GM12878 (cell line): ENCODE data around the gene INCA1. TPM values are rescaled to one million over a fixed set of nuclear protein-coding genes. Genes with fewer than 3 reads are reported as not detected.
A peak's percentile ranks its signal among the peaks of the same experiment; 100 is the strongest.

Experiments used
- ATAC-seq: fragments of 200-7000 bp; cut with Tn5 transposase; 3 replicates; pipeline ENCODE4 v1.9.1; 2020; ENCODE audit warnings: mild to moderate bottlenecking, moderate library complexity
- BruUV-seq: library from RNA; stranded (reverse); fragments of 400-500 nt; replicated peaks from 2 replicates; lab custom pipeline; 2021; lab: Mats Ljungman, UMichigan
- CTCF ChIA-PET: fragments of 300-600 bp; sonication (Branson Sonifier 250); formaldehyde crosslinking; extraction: SDS; loops from one replicate; lab custom pipeline; 2021; ENCODE audit warnings: inconsistent platforms; lab: Yijun Ruan, JAX
- POLR2A ChIA-PET: fragments of 350-600 bp; formaldehyde crosslinking; extraction: SDS; loops from one replicate; lab custom pipeline; 2021; ENCODE audit warnings: inconsistent platforms; lab: Charles Lee
- RAD21 ChIA-PET: fragments of 300-600 bp; sonication (Branson Sonifier 250); formaldehyde crosslinking; loops from one replicate; lab custom pipeline; 2023; ENCODE audit warnings: antibody characterized with exemption; ENCODE audit not compliant: unreplicated experiment; lab: Charles Lee
- SMC1A ChIA-PET: fragments of 300-600 bp; sonication (Branson Sonifier 250); formaldehyde crosslinking; loops from one replicate; lab custom pipeline; 2023; ENCODE audit not compliant: unreplicated experiment, uncharacterized antibody; lab: Charles Lee
- DNase-seq: peaks from one replicate; pipeline ENCODE4 v3.0.0-alpha.2; 2011; ENCODE audit warnings: low read depth, low spot score
- FAIRE-seq: peaks from 3 replicates; lab custom pipeline; 2011; peaks lifted over from hg19 to GRCh38; lab: Jason Lieb, UNC
- H2AFZ ChIP-seq: 2 replicates; pipeline ENCODE4 v1.6.0; 2011; ENCODE audit warnings: low read depth, low read length, control low read depth; ENCODE audit not compliant: control insufficient read depth
- H3K27ac ChIP-seq: 2 replicates; pipeline ENCODE4 v1.5.1; 2011; ENCODE audit warnings: control low read depth; ENCODE audit not compliant: control insufficient read depth, insufficient read depth
- H3K27me3 ChIP-seq, 2 experiments: replicated peaks in 1 of 2; 2 replicates each; pipeline versions ENCODE4 v1.6.0 to v1.6.1; 2011; ENCODE audit warnings: low read length in 1 of 2; ENCODE audit not compliant: control insufficient read depth in 2 of 2, insufficient read depth in 2 of 2
- H3K36me3 ChIP-seq, 2 experiments: 2 replicates each; pipeline ENCODE4 v1.5.1; 2011; ENCODE audit warnings: low read length in 1 of 2; ENCODE audit not compliant: control insufficient read depth in 2 of 2, insufficient read depth in 2 of 2
- H3K4me1 ChIP-seq: 2 replicates; pipeline ENCODE4 v1.6.1; 2011; ENCODE audit warnings: mild to moderate bottlenecking, low read length, moderate library complexity, mixed read lengths; ENCODE audit not compliant: control insufficient read depth, insufficient read depth
- H3K4me2 ChIP-seq: 2 replicates; pipeline ENCODE4 v1.6.0; 2011; ENCODE audit warnings: control low read depth; ENCODE audit not compliant: control insufficient read depth, insufficient read depth
- H3K4me3 ChIP-seq: fragments of 200-600 bp; sonication (generic); 2 replicates; pipeline ENCODE4 v1.5.1; 2016
- H3K79me2 ChIP-seq: 2 replicates; pipeline ENCODE4 v1.6.0; 2011; ENCODE audit warnings: low read length; ENCODE audit not compliant: control insufficient read depth, insufficient read depth
- H3K9ac ChIP-seq: 2 replicates; pipeline ENCODE4 v1.8.0; 2011; ENCODE audit warnings: low read length, control low read depth, mixed read lengths; ENCODE audit not compliant: control insufficient read depth, insufficient read depth
- H3K9me3 ChIP-seq: replicated peaks from 3 replicates; pipeline ENCODE4 v1.5.1; 2011; ENCODE audit warnings: mild to moderate bottlenecking, low read length; ENCODE audit not compliant: control insufficient read depth, insufficient read depth
- H4K20me1 ChIP-seq: 2 replicates; pipeline ENCODE4 v1.6.0; 2011; ENCODE audit not compliant: control insufficient read depth, insufficient read depth
- EGR1 ChIP-seq, 2 experiments: IDR thresholded peaks; 1 replicate in 1 of 2; 2 replicates in 1 of 2; pipeline ENCODE4 v1.6.1; 2011 to 2012; ENCODE audit warnings: low read depth in 2 of 2, low read length in 2 of 2, borderline replicate concordance in 1 of 2, mild to moderate bottlenecking in 1 of 2, moderate library complexity in 1 of 2
- ELK1 ChIP-seq: IDR thresholded peaks from 2 replicates; pipeline ENCODE4 v1.6.1; 2012; ENCODE audit warnings: low read depth, low read length, improper control_type of control experiment
- IRF4 ChIP-seq: IDR thresholded peaks from 2 replicates; pipeline ENCODE4 v1.6.1; 2011; ENCODE audit warnings: low read depth, low read length
- POLR2AphosphoS2 ChIP-seq: IDR thresholded peaks from 2 replicates; pipeline ENCODE4 v1.6.1; 2011; ENCODE audit warnings: low read depth, mild to moderate bottlenecking, low read length, improper control_type of control experiment, moderate library complexity
- POLR2AphosphoS5 ChIP-seq: IDR thresholded peaks from 2 replicates; pipeline ENCODE4 v1.6.1; 2011; ENCODE audit warnings: mild to moderate bottlenecking, low read length, inconsistent platforms
- RUNX3 ChIP-seq: IDR thresholded peaks from 2 replicates; pipeline ENCODE4 v1.6.1; 2012; ENCODE audit warnings: low read length, inconsistent platforms
- SRF ChIP-seq, 2 experiments: IDR thresholded peaks; 2 replicates each; pipeline ENCODE4 v1.6.1; 2011; ENCODE audit warnings: low read depth in 2 of 2, low read length in 2 of 2, mild to moderate bottlenecking in 1 of 2, moderate library complexity in 1 of 2
- TBL1XR1 ChIP-seq: IDR thresholded peaks from 2 replicates; pipeline ENCODE4 v1.6.1; 2012; ENCODE audit warnings: low read depth, low read length, improper control_type of control experiment
- ZNF592 ChIP-seq: fragments of 450-650 bp; IDR thresholded peaks from 2 replicates; pipeline ENCODE4 v1.6.1; 2017; ENCODE audit warnings: mild to moderate bottlenecking, moderate library complexity
- in situ Hi-C: fragments of 300-500 bp; cut with MboI; formaldehyde crosslinking; loops from 9 replicates; pipeline ENCODE4 v1.14.3; 2018; ENCODE audit warnings: mixed read lengths
- intact Hi-C: fragments of 100-400 bp; cut with micrococcal nuclease; formaldehyde crosslinking; loops from one replicate; pipeline ENCODE4 v1.14.2; 2022; ENCODE audit not compliant: unreplicated experiment
- polyA plus RNA-seq, 11 experiments: library from polyadenylated mRNA; depleted of rRNA in 4 of 11; unstranded in 6 of 11; stranded (reverse) in 5 of 11; fragments of >200 nt; fragmentation: Nextera tagmentation in 4 of 11; fragmentation: Illumina TruSeq in 1 of 11; extraction: Ambion mirVana in 4 of 11; extraction: Trizol in 1 of 11; gene quantifications; 1 replicate in 1 of 11; 2 replicates in 10 of 11; pipeline versions ENCODE4 v1.2.1 to v1.2.3, GENCODE V29; 2011 to 2016; ENCODE audit warnings: inconsistent platforms in 2 of 11, missing spikeins in 2 of 11, low read depth in 1 of 11
- total RNA-seq, 4 experiments: library from RNA; depleted of rRNA in 3 of 4; stranded (reverse); fragments of >200 nt in 3 of 4; fragmentation: Illumina TruSeq in 1 of 4; extraction: Trizol in 1 of 4; gene quantifications; 2 replicates each; pipeline versions ENCODE4 v1.2.1 to v1.2.3, GENCODE V29; 2013 to 2021

The INCA1 gene
- total and polyA plus RNA-seq, 10 of the 15 experiments (the other 5 are each of a cell fraction or from before 2014, with no cell fraction given) = 0.19 to 1.8 (median 0.45) TPM

GRCh38 chr17:4980644-4981216 is 16.6 kb downstream of the INCA1 start (continued):
- 0 out of 2 replicates have a peak, but pooled peaks have one; percentile 58 for TF ChIP-seq ELK1
- TF ChIP-seq IRF4 = peak; percentile 27; the same call in 1 of the 2 replicates
- peak; percentile 64 to 90 for TF ChIP-seq SRF (IDR thresholded peaks at IDR 0.05; ENCODE audit: low read depth in 2 of 2, low read length in 2 of 2)
- no peak for TF ChIP-seq EGR1 (IDR thresholded peaks at IDR 0.05; ENCODE audit: borderline replicate concordance in 1 of 2, low read depth in 2 of 2, low read length in 2 of 2)
- 0 out of 2 replicates have a peak, but pooled peaks have one; percentile 13 for TF ChIP-seq RUNX3
- peak; percentile 65 for TF ChIP-seq POLR2AphosphoS5

GRCh38 chr17:4978726-4979125 is 18.6 kb downstream of the INCA1 start:
- ChIA-PET RAD21 (interaction anchor here (1.5 kb wide), 1 partner anchor 39 kb away, joined by 6 read pairs; the partner anchor contains the start of genes RNF167 and SLC25A11), SMC1A (interaction anchor here (2.2 to 3.6 kb wide), 2 partner anchors 69 to 83 kb away, joined by 8 to 29 read pairs; no protein-coding TSS in a partner anchor), CTCF (interaction anchor here (4.5 kb wide), 1 partner anchor 83 kb away, joined by 55 read pairs; no protein-coding TSS in a partner anchor), POLR2A (interaction anchor here (0.7 kb wide), 1 partner anchor 89 kb away, joined by 3 read pairs; no protein-coding TSS in a partner anchor)
- Histone ChIP-seq H3K9me3 (no peaks in the 10 kb centered on the region), H3K36me3 (peaks cover 12 to 22% of the 10 kb centered on the region in 2 experiments; a peak in 3 of 4 replicates), H3K9ac (no peak overlapping the region), H3K27ac (no peak overlapping the region), H3K79me2 (no peaks in the 10 kb centered on the region), H3K4me2 (no peak overlapping the region), H3K4me3 (no peak overlapping the region), H3K27me3 (no peaks in the 10 kb centered on the region), H2AFZ (no peak overlapping the region), H3K4me1 (peaks cover 12% of the 10 kb centered on the region), H4K20me1 (no peaks in the 10 kb centered on the region)
- no peak for DNase-seq
- in situ Hi-C loops (no loop called here), intact Hi-C loops (no loop called here)
- no peak for TF ChIP-seq ZNF592
- TF ChIP-seq TBL1XR1 = no peak
- no peak for TF ChIP-seq POLR2AphosphoS2
- BruUV-seq = no TSS peak
- no peak for FAIRE-seq
- ATAC-seq = no peak
